Astrocyte (in vitro differentiated cells and primary cell): ENCODE measurements around the gene AHDC1. TPM values are rescaled to one million over a fixed set of nuclear protein-coding genes. Genes with fewer than 3 reads are reported as not detected.

Source experiments
- DNase-seq: peaks from one replicate; pipeline ENCODE4 v3.0.0-alpha.2; 2010; ENCODE audit warnings: low read depth
- FAIRE-seq: peaks from 2 replicates; lab custom pipeline; 2011; peaks lifted over from hg19 to GRCh38; lab: Jason Lieb, UNC
- H2AFZ ChIP-seq: 2 replicates; pipeline ENCODE4 v1.6.0; 2012; ENCODE audit warnings: low read depth, low read length, inconsistent platforms
- H3K27ac ChIP-seq: 2 replicates; pipeline ENCODE4 v1.5.1; 2011; ENCODE audit warnings: low read depth, low read length, inconsistent platforms
- H3K27me3 ChIP-seq: 2 replicates; pipeline ENCODE4 v1.6.0; 2011; ENCODE audit warnings: low read length, inconsistent platforms; ENCODE audit not compliant: insufficient read depth
- H3K36me3 ChIP-seq: 2 replicates; pipeline ENCODE4 v1.5.1; 2011; ENCODE audit warnings: low read length, inconsistent platforms; ENCODE audit not compliant: insufficient read depth
- H3K4me1 ChIP-seq: 2 replicates; pipeline ENCODE4 v1.5.1; 2011; ENCODE audit warnings: low read length, inconsistent platforms; ENCODE audit not compliant: insufficient read depth
- H3K4me2 ChIP-seq: 2 replicates; pipeline ENCODE4 v1.6.0; 2012; ENCODE audit warnings: low read length, inconsistent platforms
- H3K4me3 ChIP-seq: 2 replicates; pipeline ENCODE4 v1.5.1; 2011; ENCODE audit warnings: low read depth, mild to moderate bottlenecking, low read length, inconsistent platforms; ENCODE audit not compliant: insufficient read depth
- H3K79me2 ChIP-seq: 2 replicates; pipeline ENCODE4 v1.6.0; 2012; ENCODE audit warnings: mild to moderate bottlenecking, low read length, inconsistent platforms; ENCODE audit not compliant: insufficient read depth
- H3K9ac ChIP-seq: 2 replicates; pipeline ENCODE4 v1.6.0; 2012; ENCODE audit warnings: mild to moderate bottlenecking, low read length, inconsistent platforms
- H3K9me3 ChIP-seq: 2 replicates; pipeline ENCODE4 v1.5.1; 2012; ENCODE audit warnings: low read depth, mild to moderate bottlenecking, low read length, inconsistent platforms; ENCODE audit not compliant: insufficient read depth
- H4K20me1 ChIP-seq: 2 replicates; pipeline ENCODE4 v1.6.0; 2012; ENCODE audit warnings: low read length, inconsistent platforms; ENCODE audit not compliant: insufficient read depth
- H3K27ac Mint-ChIP-seq: one replicate; pipeline ENCODE4 v1.8.0; 2021; ENCODE audit warnings: mild to moderate bottlenecking, mixed read lengths; ENCODE audit not compliant: unreplicated experiment
- H3K27me3 Mint-ChIP-seq: one replicate; pipeline ENCODE4 v1.8.0; 2021; ENCODE audit warnings: low read depth, mixed read lengths; ENCODE audit not compliant: unreplicated experiment
- H3K36me3 Mint-ChIP-seq: one replicate; pipeline ENCODE4 v1.8.0; 2021; ENCODE audit warnings: low read depth, mixed read lengths; ENCODE audit not compliant: unreplicated experiment
- H3K4me1 Mint-ChIP-seq: one replicate; pipeline ENCODE4 v1.8.0; 2021; ENCODE audit warnings: low read depth, mixed read lengths; ENCODE audit not compliant: unreplicated experiment
- H3K4me3 Mint-ChIP-seq: one replicate; pipeline ENCODE4 v1.8.0; 2021; ENCODE audit warnings: mild to moderate bottlenecking, moderate library complexity, mixed read lengths; ENCODE audit not compliant: unreplicated experiment
- H3K9me3 Mint-ChIP-seq: one replicate; pipeline ENCODE4 v1.8.0; 2021; ENCODE audit warnings: mild to moderate bottlenecking, mixed read lengths; ENCODE audit not compliant: unreplicated experiment
- CTCF ChIP-seq: IDR thresholded peaks from 2 replicates; pipeline ENCODE4 v1.5.1; 2011; ENCODE audit warnings: low read depth, mild to moderate bottlenecking, inconsistent platforms, low read length, moderate library complexity; ENCODE audit not compliant: insufficient read depth
- EZH2 ChIP-seq: IDR thresholded peaks from 2 replicates; pipeline ENCODE4 v1.6.1; 2012; ENCODE audit warnings: mild to moderate bottlenecking, low read length, inconsistent platforms; ENCODE audit not compliant: insufficient read depth
- total RNA-seq: library from RNA; stranded (reverse); gene quantifications from 2 replicates; pipeline ENCODE4 v1.2.1, GENCODE V29; 2021

AHDC1 gene
- total RNA-seq, 1 donor from 2014 or later: 75.7 TPM

GRCh38 chr1:27626031-27626935, 22.3 kb upstream of the AHDC1 start:
- H3K27ac ChIP-seq: no peak overlapping the region
- H3K79me2 ChIP-seq: no peaks in the 10 kb centered on the region
- no peak overlapping the region for H3K4me3 ChIP-seq
- no peak overlapping the region for H3K4me3 Mint-ChIP-seq
- H3K27me3 ChIP-seq: peaks cover 8% of the 10 kb centered on the region
- H3K9me3 ChIP-seq: no peaks in the 10 kb centered on the region
- H3K27me3 Mint-ChIP-seq: peaks cover 38% of the 10 kb centered on the region
- no peak for DNase-seq
- H3K36me3 Mint-ChIP-seq: no peaks in the 10 kb centered on the region
- no peaks in the 10 kb centered on the region for H4K20me1 ChIP-seq
- H3K4me1 Mint-ChIP-seq: no peaks in the 10 kb centered on the region
- no peak overlapping the region for H2AFZ ChIP-seq
- no peaks in the 10 kb centered on the region for H3K36me3 ChIP-seq
- TF ChIP-seq EZH2 (no peak), CTCF (no peak)
- H3K27ac Mint-ChIP-seq: no peak overlapping the region
- no peak overlapping the region for H3K4me2 ChIP-seq
- peaks cover 5% of the 10 kb centered on the region for H3K4me1 ChIP-seq
- no peaks in the 10 kb centered on the region for H3K9me3 Mint-ChIP-seq
- no peak for FAIRE-seq
- no peak overlapping the region for H3K9ac ChIP-seq

- H3K4me2 ChIP-seq: no peak overlapping the region
- H3K4me3 ChIP-seq: no peak overlapping the region
- no peaks in the 10 kb centered on the region for H3K79me2 ChIP-seq
- no peak for DNase-seq
- Mint-ChIP-seq H3K4me3 (no peak overlapping the region), H3K27ac (no peak overlapping the region), H3K36me3 (no peaks in the 10 kb centered on the region), H3K27me3 (peaks cover 27% of the 10 kb centered on the region), H3K4me1 (no peaks in the 10 kb centered on the region), H3K9me3 (no peaks in the 10 kb centered on the region)
- H3K36me3 ChIP-seq: no peaks in the 10 kb centered on the region
- no peak overlapping the region for H2AFZ ChIP-seq
- peaks cover 6% of the 10 kb centered on the region for H3K27me3 ChIP-seq
- H3K9me3 ChIP-seq: no peaks in the 10 kb centered on the region
- H3K4me1 ChIP-seq: peaks cover 6% of the 10 kb centered on the region
- no peak overlapping the region for H3K9ac ChIP-seq
- no peaks in the 10 kb centered on the region for H4K20me1 ChIP-seq
- TF ChIP-seq CTCF (no peak), EZH2 (no peak)
- no peak for FAIRE-seq
- H3K27ac ChIP-seq: no peak overlapping the region
Observed at GRCh38 chr1:27624467-27625178, 20.7 kb upstream of the AHDC1 start.
